Smooth muscle cell (in vitro differentiated cells): ENCODE measurements around the gene PPEF1. TPM values are rescaled to one million over a fixed set of nuclear protein-coding genes. Genes with fewer than 3 reads are reported as not detected.
"Not testable (repeated sequence)": the region's sequence is repeated elsewhere in the genome, so short reads cannot be mapped to it uniquely, and the experiment has no call there.

ENCODE experiments used
- DNase-seq: peaks from one replicate; lab custom pipeline; 2025; ENCODE audit not compliant: unreplicated experiment; lab: John Stamatoyannopoulos, UW
- H2AFZ ChIP-seq: fragments of 200-600 bp; sonication (generic); 2 replicates; pipeline ENCODE4 v1.6.0; 2016; ENCODE audit warnings: antibody characterized with exemption, low read depth, mild to moderate bottlenecking
- H3F3A ChIP-seq: fragments of 200-600 bp; sonication (generic); 2 replicates; pipeline ENCODE4 v1.6.0; 2017; ENCODE audit warnings: antibody characterized with exemption, low read depth
- H3K27ac ChIP-seq: fragments of 200-600 bp; sonication (generic); 2 replicates; pipeline ENCODE4 v1.5.1; 2016; ENCODE audit warnings: low read depth, mild to moderate bottlenecking
- H3K27me3 ChIP-seq: fragments of 200-600 bp; sonication (generic); 2 replicates; pipeline ENCODE4 v1.6.1; 2016; ENCODE audit warnings: low read depth, mild to moderate bottlenecking
- H3K36me3 ChIP-seq: fragments of 200-600 bp; sonication (generic); 2 replicates; pipeline ENCODE4 v1.5.1; 2016; ENCODE audit warnings: low read depth
- H3K4me1 ChIP-seq: fragments of 200-600 bp; sonication (generic); 2 replicates; pipeline ENCODE4 v1.5.1; 2016; ENCODE audit warnings: low read depth
- H3K4me2 ChIP-seq: fragments of 200-600 bp; sonication (generic); 2 replicates; pipeline ENCODE4 v1.6.0; 2016; ENCODE audit warnings: mild to moderate bottlenecking
- H3K4me3 ChIP-seq: fragments of 200-600 bp; sonication (generic); 2 replicates; pipeline ENCODE4 v1.5.1; 2016; ENCODE audit warnings: mild to moderate bottlenecking
- H3K79me2 ChIP-seq: fragments of 200-600 bp; sonication (generic); 2 replicates; pipeline ENCODE4 v1.6.0; 2016; ENCODE audit warnings: low read depth, mild to moderate bottlenecking
- H3K9ac ChIP-seq: fragments of 200-600 bp; sonication (generic); 2 replicates; pipeline ENCODE4 v1.6.0; 2016; ENCODE audit warnings: low read depth
- H3K9me3 ChIP-seq: fragments of 200-600 bp; sonication (generic); replicated peaks from 2 replicates; pipeline ENCODE4 v1.5.1; 2016; ENCODE audit warnings: low read depth
- H4K20me1 ChIP-seq: fragments of 200-600 bp; sonication (generic); 2 replicates; pipeline ENCODE4 v1.6.0; 2016; ENCODE audit warnings: low read depth
- WGBS: methylation state at CpG from one replicate; pipeline ENCODE4 v1.1.7; 2016; ENCODE audit warnings: low lambda C conversion rate; 5-methylcytosine and 5-hydroxymethylcytosine counted together
- polyA plus RNA-seq: library from polyadenylated mRNA; unstranded; fragments of >200 nt; fragmentation: Nextera tagmentation; extraction: Ambion mirVana; gene quantifications from 2 replicates; pipeline ENCODE4 v1.2.1, GENCODE V29; 2016
- total RNA-seq: library from RNA; depleted of rRNA; stranded (reverse); fragments of >200 nt; gene quantifications from 2 replicates; pipeline ENCODE4 v1.2.3, GENCODE V29; 2014
- TF ChIP-seq, protein P1 (sequence below): fragments of 200-600 bp; sonication (generic); IDR thresholded peaks from 2 replicates; pipeline ENCODE4 v1.5.1; 2017; ENCODE audit warnings: borderline replicate concordance, mild to moderate bottlenecking, antibody characterized with exemption; ENCODE audit not compliant: insufficient read depth, poor library complexity, severe bottlenecking

The PPEF1 gene
- total and polyA plus RNA-seq, 2 experiments from 2014 or later: 0.32 to 0.40 TPM

DNA sequence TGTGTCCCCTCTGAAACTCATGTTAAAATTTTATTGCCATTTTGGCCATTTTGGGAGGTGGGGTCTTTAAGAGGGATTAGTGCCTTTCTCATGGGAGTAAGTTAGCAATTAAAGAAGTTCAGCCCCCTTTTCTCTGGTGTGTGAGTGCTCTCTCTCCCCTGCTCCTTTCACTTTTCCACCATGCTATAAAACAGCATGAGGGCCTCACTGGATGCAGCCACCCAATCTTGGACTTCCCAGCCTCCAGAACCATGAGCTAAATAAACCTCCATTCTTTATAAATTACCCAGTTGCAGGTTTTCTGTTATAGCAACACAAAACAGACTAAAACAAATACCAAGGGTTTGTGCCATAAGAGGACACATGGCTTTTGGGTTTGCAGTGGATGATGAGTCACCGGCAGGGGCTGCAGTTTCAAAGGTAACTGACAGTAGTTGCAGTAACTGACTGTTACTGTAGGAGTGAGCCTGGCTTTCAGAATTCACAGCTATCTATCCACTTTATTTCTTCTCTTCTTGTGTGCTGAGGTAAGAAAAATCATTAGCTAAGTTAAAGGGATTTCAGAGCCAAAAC, 121.5 kb downstream of the PPEF1 start:
- no peak overlapping the region for H3K4me3 ChIP-seq
- H2AFZ ChIP-seq: no peak overlapping the region
- H3F3A ChIP-seq: no peaks in the 10 kb centered on the region
- H3K36me3 ChIP-seq: no peaks in the 10 kb centered on the region
- TF ChIP-seq, protein P1, sequence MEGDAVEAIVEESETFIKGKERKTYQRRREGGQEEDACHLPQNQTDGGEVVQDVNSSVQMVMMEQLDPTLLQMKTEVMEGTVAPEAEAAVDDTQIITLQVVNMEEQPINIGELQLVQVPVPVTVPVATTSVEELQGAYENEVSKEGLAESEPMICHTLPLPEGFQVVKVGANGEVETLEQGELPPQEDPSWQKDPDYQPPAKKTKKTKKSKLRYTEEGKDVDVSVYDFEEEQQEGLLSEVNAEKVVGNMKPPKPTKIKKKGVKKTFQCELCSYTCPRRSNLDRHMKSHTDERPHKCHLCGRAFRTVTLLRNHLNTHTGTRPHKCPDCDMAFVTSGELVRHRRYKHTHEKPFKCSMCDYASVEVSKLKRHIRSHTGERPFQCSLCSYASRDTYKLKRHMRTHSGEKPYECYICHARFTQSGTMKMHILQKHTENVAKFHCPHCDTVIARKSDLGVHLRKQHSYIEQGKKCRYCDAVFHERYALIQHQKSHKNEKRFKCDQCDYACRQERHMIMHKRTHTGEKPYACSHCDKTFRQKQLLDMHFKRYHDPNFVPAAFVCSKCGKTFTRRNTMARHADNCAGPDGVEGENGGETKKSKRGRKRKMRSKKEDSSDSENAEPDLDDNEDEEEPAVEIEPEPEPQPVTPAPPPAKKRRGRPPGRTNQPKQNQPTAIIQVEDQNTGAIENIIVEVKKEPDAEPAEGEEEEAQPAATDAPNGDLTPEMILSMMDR: no peak
- no peaks in the 10 kb centered on the region for H3K4me1 ChIP-seq
- DNase-seq: no peak
- no peaks in the 10 kb centered on the region for H3K79me2 ChIP-seq
- H3K9ac ChIP-seq: no peak overlapping the region
- no peaks in the 10 kb centered on the region for H4K20me1 ChIP-seq
- no peaks in the 10 kb centered on the region for H3K27me3 ChIP-seq
- no peaks in the 10 kb centered on the region for H3K9me3 ChIP-seq
- no peak overlapping the region for H3K4me2 ChIP-seq
- H3K27ac ChIP-seq: no peak overlapping the region
- WGBS: 81% methylated on average over 1 of the region's 1 CpG

DNA sequence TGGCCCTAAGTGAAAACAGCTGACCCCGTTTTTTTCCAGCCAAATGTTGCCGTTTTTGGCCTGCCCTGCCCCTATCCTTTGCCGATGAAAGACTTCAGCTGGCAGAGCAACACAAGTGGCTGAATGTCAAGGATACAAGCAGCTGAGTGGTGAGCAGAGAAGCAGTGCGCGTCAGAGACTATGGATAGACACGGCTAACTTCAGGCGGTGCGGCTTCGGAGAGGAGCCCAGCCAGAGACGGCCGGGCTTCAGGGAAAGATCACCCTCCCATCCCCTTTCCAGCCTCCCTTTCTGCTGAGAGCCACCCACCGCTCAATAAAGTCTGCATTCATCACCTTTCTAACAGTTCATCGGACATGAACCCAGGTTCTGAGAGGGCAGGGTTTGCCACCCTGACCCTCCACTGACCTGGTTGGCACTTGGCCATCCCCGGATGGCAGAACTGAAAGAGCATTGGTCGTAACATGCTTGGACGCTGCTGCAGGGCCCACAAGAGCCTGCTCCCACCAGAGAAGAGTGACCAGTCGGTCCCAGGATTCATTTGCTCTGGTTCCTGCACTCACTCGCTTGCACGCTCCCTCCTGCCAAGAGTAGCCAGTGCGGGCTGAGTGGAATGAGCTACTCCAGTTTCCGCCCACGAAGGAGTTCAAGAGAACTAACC, 125.8 kb downstream of the PPEF1 start:
- no peak overlapping the region for H3K4me3 ChIP-seq
- no peaks in the 10 kb centered on the region for H3K36me3 ChIP-seq
- H4K20me1 ChIP-seq: no peaks in the 10 kb centered on the region
- 75% methylated on average over 22 of the region's 22 CpGs for WGBS
- H3K9me3 ChIP-seq: no peaks in the 10 kb centered on the region
- H3K27ac ChIP-seq: no peak overlapping the region
- no peak overlapping the region for H3K9ac ChIP-seq
- no peaks in the 10 kb centered on the region for H3K4me1 ChIP-seq
- no peaks in the 10 kb centered on the region for H3K79me2 ChIP-seq
- no peak overlapping the region for H3K4me2 ChIP-seq
- H3K27me3 ChIP-seq: no peaks in the 10 kb centered on the region
- H2AFZ ChIP-seq: no peak overlapping the region
- no peak for DNase-seq
- TF ChIP-seq, protein P1: no peak
- no peaks in the 10 kb centered on the region for H3F3A ChIP-seq

DNA sequence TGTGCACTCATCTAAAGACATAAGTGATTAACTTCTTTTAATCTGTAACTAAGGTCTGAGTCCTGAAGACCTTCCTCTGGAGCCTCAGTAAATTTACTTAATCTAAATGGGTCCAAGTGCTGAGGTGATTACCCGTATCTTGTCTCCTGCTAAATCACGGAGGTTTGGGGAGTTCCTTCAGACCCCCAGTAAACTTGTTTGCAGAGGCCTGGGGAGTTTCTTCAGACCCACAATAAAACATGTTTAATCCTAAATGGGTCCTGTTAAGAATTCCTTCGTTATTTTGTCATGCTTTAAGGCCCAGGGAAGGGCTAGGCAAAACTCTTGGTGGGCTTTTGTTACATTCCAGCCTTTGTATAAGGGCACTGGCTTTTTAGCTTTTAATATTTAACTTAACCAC, 140.5 kb downstream of the PPEF1 start:
- H2AFZ ChIP-seq, H3K4me2 ChIP-seq, H3F3A ChIP-seq, H3K36me3 ChIP-seq, H4K20me1 ChIP-seq, H3K4me1 ChIP-seq, H3K27ac ChIP-seq, H3K27me3 ChIP-seq, H3K9me3 ChIP-seq, H3K9ac ChIP-seq, H3K79me2 ChIP-seq, DNase-seq, H3K4me3 ChIP-seq: not testable (repeated sequence)
- WGBS: 62% methylated on average over 3 of the region's 3 CpGs

DNA sequence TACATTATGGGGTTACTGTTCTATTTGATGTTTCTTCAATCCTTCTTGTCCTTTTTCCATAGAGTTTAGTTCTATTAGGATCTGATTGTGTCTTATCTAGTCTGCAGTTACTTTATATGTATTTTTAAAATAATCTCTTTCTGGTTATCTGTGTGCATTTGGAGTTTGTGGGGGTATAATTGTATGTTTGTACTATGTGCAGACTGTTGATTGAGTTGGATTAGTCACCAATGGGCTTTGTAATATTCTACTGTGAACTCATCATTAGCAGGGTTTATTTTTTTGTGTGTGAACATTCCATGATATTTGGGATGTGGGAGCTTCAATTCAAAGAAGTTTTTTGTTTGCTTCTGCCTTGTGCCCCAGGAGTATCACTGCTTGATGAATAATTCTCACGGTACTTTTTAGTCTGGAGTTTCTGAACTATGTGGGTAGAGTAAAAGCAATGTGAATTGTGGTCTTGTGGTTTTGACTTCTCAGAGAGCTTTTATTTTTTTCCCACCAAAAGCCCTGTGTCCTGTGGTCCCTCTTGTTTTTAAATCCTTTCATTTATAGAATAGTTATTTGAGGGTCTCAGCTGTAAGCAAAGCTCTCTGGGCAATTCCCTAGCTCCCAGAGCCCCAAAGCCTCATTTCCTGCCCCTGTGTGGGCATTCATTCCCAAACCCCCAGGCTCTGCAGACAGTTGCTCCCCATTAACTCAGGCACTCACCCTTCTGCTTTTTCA, 148.6 kb downstream of the PPEF1 start:
- 33% methylated on average over 1 of the region's 1 CpG for WGBS
- Histone ChIP-seq H3K27ac (peak overlapping the region; percentile 83), H3K9ac (no peak overlapping the region), H3F3A (no peaks in the 10 kb centered on the region), H3K4me2 (peak overlapping the region; percentile 48), H2AFZ (no peak overlapping the region), H3K79me2 (no peaks in the 10 kb centered on the region), H4K20me1 (no peaks in the 10 kb centered on the region), H3K4me1 (no peaks in the 10 kb centered on the region), H3K4me3 (peak overlapping the region; percentile 7), H3K36me3 (no peaks in the 10 kb centered on the region), H3K27me3 (no peaks in the 10 kb centered on the region), H3K9me3 (no peaks in the 10 kb centered on the region)
- no peak for DNase-seq
- TF ChIP-seq, protein P1: no peak
